Measurements from ENCODE around the gene SCAMP3. TPM values are rescaled to one million over a fixed set of nuclear protein-coding genes. Genes with fewer than 3 reads are reported as not detected.
A peak's percentile ranks its signal among the peaks of the same experiment; 100 is the strongest.

SCAMP3 gene
- total RNA-seq, 1 experiment from 2014 or later: 80.6 TPM

DNA sequence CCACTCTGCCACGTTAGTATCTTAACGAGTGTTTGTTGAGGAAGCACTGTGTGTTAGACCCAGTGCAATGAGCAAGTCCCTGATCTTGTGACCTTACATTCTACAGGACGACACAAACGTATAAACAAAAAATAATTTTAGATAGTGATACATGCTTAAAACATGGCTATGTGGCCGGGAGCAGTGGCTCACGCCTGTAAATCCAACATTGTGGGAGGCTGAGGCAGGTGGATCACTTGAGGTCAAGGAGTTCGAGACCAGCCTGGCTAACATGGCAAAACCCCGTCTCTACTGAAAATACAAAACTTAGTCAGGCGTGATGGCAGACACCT, 34.1 kb downstream of the SCAMP3 start:
- ChIA-PET POLR2A (interaction anchor here (0.7 to 5.9 kb wide), 12 partner anchors 10 to 423 kb away, joined by 3 to 66 read pairs (median 7); partner anchors contain the start of genes ASH1L, CLK2, KRTCAP2 and MTX1), CTCF (interaction anchor here (1.0 to 6.1 kb wide), 6 partner anchors 19 to 420 kb away, joined by 3 to 78 read pairs (median 16); partner anchors contain the start of genes MTX1 and THBS3)
- intact Hi-C loops (cut with micrococcal nuclease): loop anchor here (5.0 kb wide), 1 partner anchor 36 kb away; no protein-coding TSS in a partner anchor
- H3K9me3 Mint-ChIP-seq (ENCODE audit: unreplicated experiment): no peaks in the 10 kb centered on the region
- no peak for DNase-seq (ENCODE audit: unreplicated experiment)
- H3K27me3 Mint-ChIP-seq (ENCODE audit: insufficient read depth, unreplicated experiment): no peaks in the 10 kb centered on the region
- peak overlapping the region; percentile 89 for H3K27ac Mint-ChIP-seq (ENCODE audit: low read depth, unreplicated experiment)
- no TSS peak for BruUV-seq (replicated peaks)
- TF ChIP-seq, protein P1, sequence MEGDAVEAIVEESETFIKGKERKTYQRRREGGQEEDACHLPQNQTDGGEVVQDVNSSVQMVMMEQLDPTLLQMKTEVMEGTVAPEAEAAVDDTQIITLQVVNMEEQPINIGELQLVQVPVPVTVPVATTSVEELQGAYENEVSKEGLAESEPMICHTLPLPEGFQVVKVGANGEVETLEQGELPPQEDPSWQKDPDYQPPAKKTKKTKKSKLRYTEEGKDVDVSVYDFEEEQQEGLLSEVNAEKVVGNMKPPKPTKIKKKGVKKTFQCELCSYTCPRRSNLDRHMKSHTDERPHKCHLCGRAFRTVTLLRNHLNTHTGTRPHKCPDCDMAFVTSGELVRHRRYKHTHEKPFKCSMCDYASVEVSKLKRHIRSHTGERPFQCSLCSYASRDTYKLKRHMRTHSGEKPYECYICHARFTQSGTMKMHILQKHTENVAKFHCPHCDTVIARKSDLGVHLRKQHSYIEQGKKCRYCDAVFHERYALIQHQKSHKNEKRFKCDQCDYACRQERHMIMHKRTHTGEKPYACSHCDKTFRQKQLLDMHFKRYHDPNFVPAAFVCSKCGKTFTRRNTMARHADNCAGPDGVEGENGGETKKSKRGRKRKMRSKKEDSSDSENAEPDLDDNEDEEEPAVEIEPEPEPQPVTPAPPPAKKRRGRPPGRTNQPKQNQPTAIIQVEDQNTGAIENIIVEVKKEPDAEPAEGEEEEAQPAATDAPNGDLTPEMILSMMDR (IDR thresholded peaks at IDR 0.05; ENCODE audit: unreplicated experiment): no peak
- H3K4me1 Mint-ChIP-seq (ENCODE audit: insufficient read depth, unreplicated experiment): peaks cover 34% of the 10 kb centered on the region
- no peaks in the 10 kb centered on the region for H3K36me3 Mint-ChIP-seq (ENCODE audit: insufficient read depth, unreplicated experiment)
- H3K4me3 Mint-ChIP-seq (ENCODE audit: unreplicated experiment): peak overlapping the region; percentile 85

DNA sequence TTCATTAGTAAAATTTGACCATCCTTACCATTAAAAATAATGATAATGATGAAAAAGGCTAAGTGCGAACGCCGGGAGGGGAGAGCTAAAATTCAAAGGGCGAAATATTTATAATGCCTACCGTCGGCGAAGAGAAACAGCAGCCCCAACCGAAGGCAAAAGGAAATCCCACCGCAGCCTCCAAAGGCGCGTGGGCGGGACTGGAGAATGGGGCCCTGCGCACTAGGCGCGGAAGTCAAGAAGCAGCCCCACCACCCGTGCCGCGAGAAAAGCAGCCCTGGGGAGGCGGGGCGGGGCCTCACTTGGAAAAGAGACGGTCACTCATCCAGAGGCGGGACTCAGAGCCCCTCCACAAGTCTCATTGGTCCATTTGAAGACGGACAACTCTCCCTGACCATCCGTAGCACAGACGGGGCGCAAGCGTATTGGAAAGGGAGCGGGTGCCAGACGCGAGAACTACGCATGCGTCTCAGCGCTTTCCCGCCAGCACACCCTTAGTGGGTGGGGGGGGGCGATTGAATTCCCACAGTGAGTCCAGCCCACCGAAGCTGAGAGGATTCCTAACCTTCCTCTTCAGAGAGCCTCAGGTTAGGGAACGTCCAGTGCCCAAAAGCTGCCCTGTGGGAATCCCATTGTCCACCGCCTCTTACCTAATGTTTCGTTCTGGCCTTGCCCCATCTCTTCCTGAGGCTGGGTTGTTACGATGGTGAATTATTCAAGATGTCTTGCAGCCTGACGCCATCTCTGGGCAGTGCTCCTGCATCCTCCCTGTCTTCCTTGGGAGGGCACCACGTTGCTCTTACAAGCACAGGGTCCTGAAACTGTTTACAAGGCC, 34.7 kb downstream of the SCAMP3 start:
- CTCF ChIA-PET: interaction anchor here (0.7 to 6.1 kb wide), 21 partner anchors 9 to 640 kb away, joined by 3 to 78 read pairs (median 6); partner anchors contain the start of genes ENTREP3, KRTCAP2, MTX1 and THBS3
- TSS peak; percentile 74 for BruUV-seq (replicated peaks)
- peak overlapping the region; percentile 85 for H3K4me3 Mint-ChIP-seq (ENCODE audit: unreplicated experiment)
- peak overlapping the region; percentile 89 for H3K27ac Mint-ChIP-seq (ENCODE audit: low read depth, unreplicated experiment)
- peak; percentile 100 for DNase-seq (ENCODE audit: unreplicated experiment)
- POLR2A ChIA-PET: interaction anchor here (0.6 to 5.9 kb wide), 22 partner anchors 9 to 753 kb away, joined by 3 to 66 read pairs (median 5); partner anchors contain the start of genes ASH1L, CLK2, KRTCAP2 and MTX1
- H3K4me1 Mint-ChIP-seq (ENCODE audit: insufficient read depth, unreplicated experiment): peaks cover 34% of the 10 kb centered on the region
- no peaks in the 10 kb centered on the region for H3K9me3 Mint-ChIP-seq (ENCODE audit: unreplicated experiment)
- intact Hi-C loops (cut with micrococcal nuclease): loop anchor here (1.0 to 5.0 kb wide), 2 partner anchors 35 to 54 kb away; partner anchors contain the start of genes KRTCAP2 and TRIM46
- H3K36me3 Mint-ChIP-seq (ENCODE audit: insufficient read depth, unreplicated experiment): no peaks in the 10 kb centered on the region
- H3K27me3 Mint-ChIP-seq (ENCODE audit: insufficient read depth, unreplicated experiment): no peaks in the 10 kb centered on the region
- TF ChIP-seq, protein P1 (IDR thresholded peaks at IDR 0.05; ENCODE audit: unreplicated experiment): no peak

DNA sequence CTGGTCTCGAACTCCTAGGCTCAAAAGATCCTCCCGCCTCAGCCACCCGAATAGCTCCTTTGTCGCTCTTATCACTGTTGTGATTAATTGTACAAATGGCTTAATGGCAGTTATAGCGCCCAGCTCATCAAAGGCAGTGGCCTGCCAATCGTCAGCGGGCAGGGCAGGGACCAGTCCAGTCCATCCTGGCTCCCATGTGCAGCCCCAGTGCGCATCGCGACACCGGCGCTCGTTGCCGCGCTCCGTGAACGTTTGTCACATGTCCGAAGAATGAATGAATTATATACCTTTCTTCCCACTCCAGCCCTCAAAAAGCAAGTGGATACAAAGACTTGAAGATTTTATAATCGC, 35.3 kb downstream of the SCAMP3 start:
- TSS peak; percentile 90 for BruUV-seq (replicated peaks)
- ChIA-PET CTCF (interaction anchor here (0.7 to 6.1 kb wide), 20 partner anchors 9 to 639 kb away, joined by 3 to 78 read pairs (median 6); partner anchors contain the start of genes ENTREP3, KRTCAP2, MTX1 and THBS3), POLR2A (interaction anchor here (0.6 to 5.9 kb wide), 22 partner anchors 9 to 753 kb away, joined by 3 to 66 read pairs (median 5); partner anchors contain the start of genes ASH1L, CLK2, KRTCAP2 and MTX1)
- TF ChIP-seq, protein P1 (IDR thresholded peaks at IDR 0.05; ENCODE audit: unreplicated experiment): no peak
- H3K9me3 Mint-ChIP-seq (ENCODE audit: unreplicated experiment): no peaks in the 10 kb centered on the region
- H3K4me3 Mint-ChIP-seq (ENCODE audit: unreplicated experiment): peak overlapping the region; percentile 85
- peaks cover 34% of the 10 kb centered on the region for H3K4me1 Mint-ChIP-seq (ENCODE audit: insufficient read depth, unreplicated experiment)
- no peaks in the 10 kb centered on the region for H3K36me3 Mint-ChIP-seq (ENCODE audit: insufficient read depth, unreplicated experiment)
- H3K27ac Mint-ChIP-seq (ENCODE audit: low read depth, unreplicated experiment): peak overlapping the region; percentile 89
- peak; percentile 63 for DNase-seq (ENCODE audit: unreplicated experiment)
- H3K27me3 Mint-ChIP-seq (ENCODE audit: insufficient read depth, unreplicated experiment): no peaks in the 10 kb centered on the region
- intact Hi-C loops (cut with micrococcal nuclease): loop anchor here (1.0 to 5.0 kb wide), 4 partner anchors 20 to 54 kb away; partner anchors contain the start of genes KRTCAP2, THBS3 and TRIM46
